Measurements from ENCODE around the gene PREX1. TPM values are rescaled to one million over a fixed set of nuclear protein-coding genes. Genes with fewer than 3 reads are reported as not detected.

Gene PREX1
- total RNA-seq, 1 donor from 2014 or later: 235 TPM

- Mint-ChIP-seq H3K27ac (ENCODE audit: unreplicated experiment) (no peak overlapping the region), H3K27me3 (ENCODE audit: unreplicated experiment) (peaks cover 3% of the 10 kb centered on the region), H3K4me3 (ENCODE audit: unreplicated experiment) (no peak overlapping the region), H3K9me3 (ENCODE audit: unreplicated experiment) (peaks cover 8% of the 10 kb centered on the region), H3K4me1 (ENCODE audit: low read depth, unreplicated experiment) (peaks cover 14% of the 10 kb centered on the region), H3K36me3 (ENCODE audit: unreplicated experiment) (no peaks in the 10 kb centered on the region)
- TF ChIP-seq, protein P1, sequence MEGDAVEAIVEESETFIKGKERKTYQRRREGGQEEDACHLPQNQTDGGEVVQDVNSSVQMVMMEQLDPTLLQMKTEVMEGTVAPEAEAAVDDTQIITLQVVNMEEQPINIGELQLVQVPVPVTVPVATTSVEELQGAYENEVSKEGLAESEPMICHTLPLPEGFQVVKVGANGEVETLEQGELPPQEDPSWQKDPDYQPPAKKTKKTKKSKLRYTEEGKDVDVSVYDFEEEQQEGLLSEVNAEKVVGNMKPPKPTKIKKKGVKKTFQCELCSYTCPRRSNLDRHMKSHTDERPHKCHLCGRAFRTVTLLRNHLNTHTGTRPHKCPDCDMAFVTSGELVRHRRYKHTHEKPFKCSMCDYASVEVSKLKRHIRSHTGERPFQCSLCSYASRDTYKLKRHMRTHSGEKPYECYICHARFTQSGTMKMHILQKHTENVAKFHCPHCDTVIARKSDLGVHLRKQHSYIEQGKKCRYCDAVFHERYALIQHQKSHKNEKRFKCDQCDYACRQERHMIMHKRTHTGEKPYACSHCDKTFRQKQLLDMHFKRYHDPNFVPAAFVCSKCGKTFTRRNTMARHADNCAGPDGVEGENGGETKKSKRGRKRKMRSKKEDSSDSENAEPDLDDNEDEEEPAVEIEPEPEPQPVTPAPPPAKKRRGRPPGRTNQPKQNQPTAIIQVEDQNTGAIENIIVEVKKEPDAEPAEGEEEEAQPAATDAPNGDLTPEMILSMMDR (IDR thresholded peaks at IDR 0.05; ENCODE audit: partially characterized antibody, unreplicated experiment): no peak
- DNase-seq: no peak
These were observed 241.1 kb downstream of the PREX1 start for GRCh38 chr20:48586730-48587129.

DNA sequence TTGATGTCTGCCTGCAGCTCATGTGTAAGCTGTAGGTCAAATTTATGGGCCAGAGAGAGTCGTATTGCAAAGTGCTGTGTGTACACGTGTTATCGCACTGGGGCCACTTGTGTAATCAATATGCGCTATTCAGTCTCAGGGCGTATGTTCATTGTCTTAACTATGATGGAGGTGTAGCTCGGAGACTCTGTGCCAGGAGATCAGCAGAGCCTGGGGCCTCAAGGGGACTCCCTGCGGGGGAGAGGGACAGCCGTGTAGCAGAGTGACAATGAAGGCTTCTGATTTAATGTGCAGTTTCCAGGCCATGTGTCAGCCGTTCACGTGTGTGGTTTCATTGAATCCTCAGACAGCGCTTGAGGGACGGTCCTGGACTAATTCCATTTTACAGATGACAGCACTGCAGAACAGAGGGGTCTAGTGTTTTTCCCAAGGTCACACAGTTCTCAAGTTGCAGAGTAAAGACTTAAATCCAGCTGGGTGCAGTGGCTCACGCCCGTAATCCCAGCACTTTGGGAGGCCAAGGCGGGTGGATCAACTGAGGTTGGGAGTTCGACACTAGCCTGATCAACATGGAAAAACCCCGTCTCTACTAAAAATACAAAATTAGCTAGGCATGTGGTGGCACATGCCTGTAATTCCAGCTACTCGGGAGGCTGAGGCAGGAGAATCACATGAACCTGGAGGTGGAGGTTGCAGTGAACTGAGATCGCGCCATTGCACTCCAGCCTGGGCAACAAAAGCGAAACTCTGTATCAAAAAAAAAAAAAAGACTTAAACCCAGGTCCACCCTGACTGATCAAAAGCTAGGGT, 242.5 kb downstream of the PREX1 start:
- Mint-ChIP-seq H3K9me3 (ENCODE audit: unreplicated experiment) (peaks cover 8% of the 10 kb centered on the region), H3K4me3 (ENCODE audit: unreplicated experiment) (peak overlapping the region; percentile 21)

DNA sequence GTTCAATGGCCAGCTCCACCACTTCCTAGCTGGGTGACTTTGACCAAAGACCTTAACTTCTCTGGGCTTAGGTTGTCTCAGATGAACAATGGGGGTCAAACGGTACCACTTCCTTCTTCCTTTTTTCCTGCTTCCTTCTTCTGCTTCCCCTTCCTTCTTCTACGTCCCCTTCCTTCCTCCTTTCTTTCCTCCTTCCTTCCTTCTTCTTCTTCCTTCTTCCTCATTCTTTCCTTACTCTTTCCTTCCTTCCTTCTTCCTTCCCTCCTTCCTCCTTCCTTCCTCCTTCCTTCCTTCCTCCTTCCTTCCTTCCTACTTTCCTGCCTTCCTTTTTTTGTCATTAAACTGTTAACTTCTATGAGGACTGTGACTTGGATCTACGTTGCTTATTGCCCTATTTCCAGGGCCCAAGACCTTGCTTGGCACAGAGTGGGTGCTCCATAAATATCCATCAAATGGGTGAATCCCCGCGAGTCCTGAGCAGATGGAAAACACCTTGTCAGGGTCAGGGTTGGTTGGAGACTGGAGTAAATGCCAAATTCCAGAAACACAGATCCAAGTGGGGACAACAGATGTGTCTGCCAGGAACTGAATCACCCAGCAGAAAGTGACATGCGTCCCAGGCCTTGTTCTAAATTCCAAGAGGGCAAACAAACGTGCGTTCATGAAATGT, 243.3 kb downstream of the PREX1 start:
- no peak overlapping the region for H3K27ac Mint-ChIP-seq (ENCODE audit: unreplicated experiment)
- peaks cover 8% of the 10 kb centered on the region for H3K9me3 Mint-ChIP-seq (ENCODE audit: unreplicated experiment)
- H3K27me3 Mint-ChIP-seq (ENCODE audit: unreplicated experiment): peaks cover 3% of the 10 kb centered on the region
- DNase-seq: no peak
- peak overlapping the region; percentile 21 for H3K4me3 Mint-ChIP-seq (ENCODE audit: unreplicated experiment)
- peaks cover 14% of the 10 kb centered on the region for H3K4me1 Mint-ChIP-seq (ENCODE audit: low read depth, unreplicated experiment)
- H3K36me3 Mint-ChIP-seq (ENCODE audit: unreplicated experiment): no peaks in the 10 kb centered on the region
- TF ChIP-seq, protein P1 (IDR thresholded peaks at IDR 0.05; ENCODE audit: partially characterized antibody, unreplicated experiment): no peak

More for the DNA sequence above, 242.5 kb downstream of the PREX1 start:
- H3K27ac Mint-ChIP-seq (ENCODE audit: unreplicated experiment): no peak overlapping the region
- DNase-seq: no peak
- no peaks in the 10 kb centered on the region for H3K36me3 Mint-ChIP-seq (ENCODE audit: unreplicated experiment)
- peaks cover 3% of the 10 kb centered on the region for H3K27me3 Mint-ChIP-seq (ENCODE audit: unreplicated experiment)
- TF ChIP-seq, protein P1 (IDR thresholded peaks at IDR 0.05; ENCODE audit: partially characterized antibody, unreplicated experiment): no peak
- H3K4me1 Mint-ChIP-seq (ENCODE audit: low read depth, unreplicated experiment): peaks cover 14% of the 10 kb centered on the region

DNA sequence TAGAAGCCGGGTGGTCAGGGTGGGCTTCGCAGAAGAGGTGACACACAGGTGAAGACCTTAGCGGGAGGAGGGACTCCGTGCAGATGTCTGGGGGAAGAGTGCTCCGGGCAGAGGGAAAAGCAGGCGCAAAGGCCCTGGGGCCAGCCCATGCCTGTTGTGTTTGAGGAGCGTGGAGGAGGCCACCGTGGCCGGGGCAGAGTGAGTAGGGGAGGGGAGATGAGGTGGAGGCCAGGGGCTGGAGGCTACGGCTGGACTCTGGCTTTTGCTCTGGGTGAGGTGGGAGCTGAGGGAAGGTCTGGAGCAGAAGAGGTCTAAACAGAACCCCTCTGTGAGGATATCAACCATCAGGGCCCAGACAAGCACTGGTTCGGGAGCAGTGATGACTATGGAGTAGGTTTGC, 244.0 kb downstream of the PREX1 start:
- Mint-ChIP-seq H3K4me1 (ENCODE audit: low read depth, unreplicated experiment) (peaks cover 14% of the 10 kb centered on the region), H3K36me3 (ENCODE audit: unreplicated experiment) (no peaks in the 10 kb centered on the region), H3K27ac (ENCODE audit: unreplicated experiment) (no peak overlapping the region), H3K4me3 (ENCODE audit: unreplicated experiment) (no peak overlapping the region), H3K9me3 (ENCODE audit: unreplicated experiment) (peaks cover 8% of the 10 kb centered on the region), H3K27me3 (ENCODE audit: unreplicated experiment) (peaks cover 3% of the 10 kb centered on the region)
- TF ChIP-seq, protein P1 (IDR thresholded peaks at IDR 0.05; ENCODE audit: partially characterized antibody, unreplicated experiment): no peak
- DNase-seq: no peak

- H3K4me3 Mint-ChIP-seq (ENCODE audit: unreplicated experiment): no peak overlapping the region
- H3K27ac Mint-ChIP-seq (ENCODE audit: unreplicated experiment): no peak overlapping the region
- H3K36me3 Mint-ChIP-seq (ENCODE audit: unreplicated experiment): no peaks in the 10 kb centered on the region
- peaks cover 3% of the 10 kb centered on the region for H3K27me3 Mint-ChIP-seq (ENCODE audit: unreplicated experiment)
- H3K9me3 Mint-ChIP-seq (ENCODE audit: unreplicated experiment): peaks cover 8% of the 10 kb centered on the region
- no peak for DNase-seq
- H3K4me1 Mint-ChIP-seq (ENCODE audit: low read depth, unreplicated experiment): peaks cover 14% of the 10 kb centered on the region
- TF ChIP-seq, protein P1 (IDR thresholded peaks at IDR 0.05; ENCODE audit: partially characterized antibody, unreplicated experiment): no peak
These were observed 244.6 kb downstream of the PREX1 start for GRCh38 chr20:48583171-48583570.
